HG03342 (cell line): Measurements from ENCODE around the gene ACER3.
"Not testable (repeated sequence)": the region's sequence is repeated elsewhere in the genome, so short reads cannot be mapped to it uniquely, and the experiment has no call there.

ENCODE experiments used
- ATAC-seq: cut with Tn5 transposase; IDR thresholded peaks from one replicate; pipeline ENCODE4 v1.9.1; 2021; ENCODE audit warnings: mild to moderate bottlenecking, moderate library complexity; ENCODE audit not compliant: unreplicated experiment

The ACER3 gene

DNA sequence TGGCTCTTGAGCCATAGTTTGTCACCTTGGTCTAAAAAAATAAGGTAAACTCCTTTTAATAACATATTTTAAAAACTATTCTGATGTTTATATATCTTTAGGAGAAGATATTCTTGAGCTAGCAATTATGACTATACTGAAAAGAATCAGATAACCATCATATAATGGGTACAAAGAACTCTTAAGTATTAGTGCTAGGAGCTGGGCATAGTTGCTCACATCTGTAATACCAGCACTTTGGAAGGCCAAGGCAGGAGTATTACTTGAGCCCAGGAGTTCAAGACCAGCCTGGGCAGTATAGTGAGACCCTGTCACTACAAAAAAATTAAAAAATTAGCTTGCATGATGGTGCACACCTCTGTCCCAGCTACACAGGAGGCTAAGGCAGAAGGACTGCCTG is 119.5 kb downstream of the ACER3 start:
- no peak for ATAC-seq

DNA sequence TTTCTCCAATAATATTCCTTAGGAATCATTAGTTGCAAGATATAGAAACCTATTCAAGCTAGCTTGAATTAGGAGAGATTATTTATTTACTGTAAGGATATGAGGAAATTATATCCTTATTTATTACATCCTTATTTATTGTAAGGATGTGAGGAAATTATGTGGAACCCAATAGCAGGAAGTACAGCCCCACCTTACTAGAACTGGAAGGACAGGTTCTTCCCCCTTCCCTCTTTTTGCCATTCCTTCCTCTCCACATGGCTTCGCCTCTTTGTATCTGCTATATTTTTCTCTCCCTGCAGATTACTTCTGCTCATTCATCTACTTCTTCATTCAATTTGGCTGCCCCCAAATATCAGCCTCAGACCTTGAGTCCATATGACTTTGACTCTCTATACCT is 124.0 kb downstream of the ACER3 start:
- no peak for ATAC-seq

DNA sequence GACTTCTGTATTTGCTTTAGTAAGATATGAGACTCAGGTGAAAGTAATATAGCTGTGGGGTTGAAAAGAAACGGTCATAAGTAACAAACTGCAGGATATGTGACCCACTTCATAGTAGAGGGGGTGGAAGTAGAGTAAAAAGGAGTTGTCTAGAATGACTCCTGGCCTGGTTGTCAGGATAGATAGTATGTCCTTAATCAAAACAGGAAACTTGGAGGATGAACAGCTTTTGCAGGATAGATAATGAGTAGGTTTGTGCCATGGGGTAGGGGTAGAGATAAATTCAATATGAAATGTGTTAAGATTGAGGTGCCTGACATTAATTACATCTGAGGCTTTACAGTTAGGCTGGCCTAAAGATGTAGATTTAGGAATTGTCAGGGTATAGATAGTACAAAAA is 126.5 kb downstream of the ACER3 start:
- no peak for ATAC-seq

DNA sequence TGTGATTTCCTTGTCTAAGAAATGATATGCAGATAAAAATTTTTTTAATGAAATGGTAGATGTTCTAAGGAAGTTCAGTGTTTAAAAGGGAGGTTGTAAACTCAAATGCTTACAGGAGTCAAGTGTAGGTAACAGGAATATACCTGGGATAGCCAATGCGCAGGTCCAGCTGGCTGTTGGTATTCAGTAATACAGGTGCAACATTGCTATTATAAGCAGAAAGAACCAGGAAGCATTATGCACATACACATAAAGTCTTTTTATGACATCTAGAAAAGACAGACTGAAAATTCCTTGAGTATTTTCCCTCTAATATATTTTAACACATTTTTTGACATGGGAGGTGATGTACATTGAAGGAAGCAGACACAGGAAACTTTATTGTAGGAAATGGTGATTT is 129.9 kb downstream of the ACER3 start:
- no peak for ATAC-seq

DNA sequence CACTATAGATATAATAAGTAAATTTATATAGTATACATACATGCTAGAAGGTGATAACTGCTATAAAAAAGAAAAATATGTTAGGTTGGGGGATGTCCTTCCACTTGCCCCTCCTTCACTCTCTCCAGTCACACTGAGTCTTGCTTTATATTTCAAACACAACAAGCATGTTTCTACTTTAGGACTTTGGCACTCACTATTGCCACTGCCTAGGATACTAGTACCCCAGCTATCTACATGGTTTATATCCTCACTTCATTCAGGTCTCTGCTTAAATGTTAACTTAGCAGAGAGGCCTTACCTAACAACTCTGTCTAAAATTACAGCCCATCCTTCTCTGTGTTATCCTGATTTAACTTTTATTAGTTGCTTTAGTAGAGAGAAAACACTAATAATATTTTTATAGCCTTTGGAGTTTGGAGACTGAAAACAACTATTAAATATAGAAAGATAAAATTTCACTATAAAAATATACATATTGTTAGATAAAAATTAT is 134.4 kb downstream of the ACER3 start:
- no peak for ATAC-seq

DNA sequence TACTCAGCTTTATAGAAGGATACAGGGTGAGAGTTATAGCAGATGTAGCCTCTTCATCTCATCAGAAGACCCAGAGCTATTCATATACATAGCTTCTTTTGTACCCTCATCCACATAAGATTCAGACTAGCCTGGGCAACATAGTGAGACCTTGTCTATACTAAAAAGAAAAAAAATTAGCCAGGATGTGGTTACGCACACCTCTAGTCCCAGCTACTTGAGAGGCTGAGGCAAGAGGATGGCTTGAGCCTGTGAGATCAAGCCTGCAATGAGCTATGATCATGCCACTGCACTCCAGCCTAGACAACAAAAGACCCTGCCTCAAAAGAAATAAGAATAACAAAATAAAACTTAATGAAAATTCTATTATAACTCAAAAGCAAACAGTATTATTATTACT is 136.8 kb downstream of the ACER3 start:
- ATAC-seq = no peak

DNA sequence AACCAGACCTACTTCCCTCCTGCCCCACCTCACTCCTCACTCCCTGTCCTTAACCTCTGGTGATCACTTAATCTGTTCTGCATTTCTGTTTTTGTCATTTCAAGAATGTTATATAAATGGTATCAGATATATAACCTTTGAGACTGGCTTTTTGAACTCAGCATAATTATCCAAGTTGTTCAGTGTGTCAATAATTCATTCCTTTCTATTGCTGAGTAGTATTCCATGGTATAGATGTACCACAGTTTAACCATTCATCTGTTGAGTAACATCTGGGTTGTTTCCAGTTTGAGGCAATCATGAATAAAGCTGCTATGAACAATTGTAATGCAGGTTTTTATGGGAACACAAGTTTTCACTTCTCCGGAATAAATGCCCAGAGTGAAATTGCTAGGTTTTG is 138.9 kb downstream of the ACER3 start:
- ATAC-seq = no peak

DNA sequence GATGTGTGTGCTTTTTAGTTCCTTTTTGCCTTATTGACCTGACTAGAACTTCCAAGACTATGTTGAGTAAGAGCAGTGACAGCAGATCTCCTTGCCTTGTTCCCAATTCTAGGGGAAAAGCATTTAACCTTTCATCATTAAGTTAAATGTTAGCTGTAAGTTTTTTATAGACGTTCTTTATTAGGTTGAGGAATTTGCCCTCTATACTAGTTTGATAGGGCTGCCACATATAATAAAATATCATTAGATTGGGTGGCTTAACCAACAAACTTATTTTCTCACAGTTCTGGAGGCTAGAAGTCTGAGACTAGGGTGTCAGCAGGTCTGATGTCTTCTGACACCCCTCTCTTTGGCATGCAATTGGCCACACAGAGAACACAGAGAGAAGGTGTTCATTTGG is 140.9 kb downstream of the ACER3 start:
- ATAC-seq = no peak

DNA sequence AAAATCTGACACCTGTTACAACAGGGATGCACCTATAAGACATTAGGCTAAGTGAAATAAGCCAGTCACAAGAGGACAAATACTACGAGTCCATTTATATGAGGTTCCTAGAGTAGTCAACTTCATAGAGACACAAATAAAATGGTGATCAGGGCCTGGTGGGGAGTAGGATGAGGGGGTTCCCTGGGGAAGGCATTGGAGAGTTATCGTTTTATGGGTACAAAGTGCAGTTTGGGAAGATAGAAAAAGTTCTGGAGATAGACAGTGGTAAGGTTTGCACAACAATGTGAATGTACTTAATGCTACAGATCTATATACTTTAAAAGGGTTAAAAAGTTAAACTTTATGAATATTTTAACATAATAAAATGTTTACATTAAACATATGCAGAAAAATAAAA is 142.1 kb downstream of the ACER3 start:
- ATAC-seq = no peak

DNA sequence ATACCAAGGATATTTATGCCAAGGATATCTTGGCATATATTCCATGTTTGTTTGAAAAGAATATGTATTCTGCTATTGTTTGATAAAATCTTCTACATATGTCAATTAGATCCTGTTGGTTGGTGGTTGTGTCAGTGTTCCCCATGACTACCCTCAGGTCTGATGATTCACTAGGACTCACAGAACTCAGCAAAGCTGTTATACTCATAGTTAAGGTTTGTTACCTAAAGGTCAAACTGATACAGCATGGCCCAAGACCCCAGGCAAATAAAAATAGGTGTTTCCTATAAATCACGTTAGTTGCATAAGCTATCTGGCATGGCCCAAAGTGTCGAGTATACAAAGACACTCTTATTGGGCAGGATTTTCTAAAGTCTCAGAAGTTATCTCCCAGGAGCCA is 143.2 kb downstream of the ACER3 start:
- ATAC-seq = no peak

DNA sequence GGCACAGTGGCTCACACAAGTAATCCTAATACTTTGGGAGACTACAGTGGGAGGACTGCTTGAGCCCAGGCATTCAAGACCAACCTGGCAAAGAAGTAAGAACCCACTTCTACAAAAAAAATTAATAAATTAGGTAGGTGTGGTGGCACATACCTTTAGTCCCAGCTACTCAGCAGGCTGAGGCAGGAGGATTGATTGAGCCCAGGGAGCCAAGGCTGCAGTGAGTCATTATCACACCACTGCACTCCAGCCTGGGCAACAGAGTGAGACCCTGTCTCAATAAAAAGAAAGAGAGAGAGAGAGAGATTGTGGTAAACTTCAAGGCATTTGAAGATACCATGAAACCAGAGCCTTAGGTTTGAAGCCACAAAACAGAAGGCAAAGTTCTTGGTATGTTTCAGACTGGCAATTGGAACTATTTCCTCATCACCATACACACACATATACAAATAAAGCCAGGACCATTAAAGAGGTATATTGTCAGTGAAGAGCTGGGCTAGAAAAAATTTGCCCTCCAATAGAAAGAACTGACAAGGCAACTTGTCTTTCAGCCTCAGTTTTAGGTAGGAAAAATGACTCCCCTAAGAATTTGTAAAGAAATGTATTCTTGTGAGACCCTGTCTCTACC is 148.9 kb downstream of the ACER3 start:
- no peak for ATAC-seq

DNA sequence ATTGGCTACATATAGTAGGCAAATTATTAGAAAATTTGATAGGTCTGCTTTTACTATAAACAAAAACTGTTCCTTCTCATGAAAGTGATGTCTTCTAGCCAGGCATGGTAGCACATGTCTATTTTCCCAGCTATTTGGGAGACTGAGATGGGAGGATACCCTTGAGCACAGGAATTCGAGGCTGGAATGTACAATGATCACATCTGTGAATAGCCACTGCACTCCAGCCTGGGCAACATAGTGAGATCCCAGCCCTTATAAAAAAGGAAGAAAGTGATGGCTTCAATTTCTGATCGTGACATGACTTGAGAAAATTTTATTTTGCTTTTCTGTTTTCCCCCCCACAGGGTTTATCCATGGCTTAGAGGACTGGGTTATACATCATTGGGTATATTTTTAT is 154.0 kb downstream of the ACER3 start:
- no peak for ATAC-seq

DNA sequence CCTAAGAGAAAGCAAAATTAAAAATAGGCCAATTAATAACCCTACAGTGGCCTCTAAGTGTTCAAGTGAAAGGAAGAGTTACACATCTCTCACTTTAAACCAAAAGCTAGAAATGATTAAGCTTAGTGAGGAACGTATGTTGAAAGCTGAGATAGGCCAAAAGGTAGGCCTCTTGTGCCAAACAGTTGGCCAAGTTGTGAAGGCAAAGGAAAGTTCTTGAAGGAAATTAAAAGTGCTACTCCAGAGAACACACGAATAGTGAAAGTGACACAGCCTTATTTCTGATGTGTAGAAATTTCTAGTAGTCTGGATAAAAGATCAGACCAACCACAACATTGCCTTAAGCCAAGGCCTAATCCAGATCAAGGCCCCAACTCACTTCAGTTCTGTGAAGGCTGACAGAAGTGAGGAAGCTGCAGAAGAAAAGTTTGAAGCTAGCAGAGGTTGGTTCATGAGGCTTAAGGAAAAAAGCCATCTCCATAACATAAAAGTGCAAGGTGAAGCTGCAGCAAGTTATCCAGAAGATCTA is 157.7 kb downstream of the ACER3 start:
- ATAC-seq = not testable (repeated sequence)

DNA sequence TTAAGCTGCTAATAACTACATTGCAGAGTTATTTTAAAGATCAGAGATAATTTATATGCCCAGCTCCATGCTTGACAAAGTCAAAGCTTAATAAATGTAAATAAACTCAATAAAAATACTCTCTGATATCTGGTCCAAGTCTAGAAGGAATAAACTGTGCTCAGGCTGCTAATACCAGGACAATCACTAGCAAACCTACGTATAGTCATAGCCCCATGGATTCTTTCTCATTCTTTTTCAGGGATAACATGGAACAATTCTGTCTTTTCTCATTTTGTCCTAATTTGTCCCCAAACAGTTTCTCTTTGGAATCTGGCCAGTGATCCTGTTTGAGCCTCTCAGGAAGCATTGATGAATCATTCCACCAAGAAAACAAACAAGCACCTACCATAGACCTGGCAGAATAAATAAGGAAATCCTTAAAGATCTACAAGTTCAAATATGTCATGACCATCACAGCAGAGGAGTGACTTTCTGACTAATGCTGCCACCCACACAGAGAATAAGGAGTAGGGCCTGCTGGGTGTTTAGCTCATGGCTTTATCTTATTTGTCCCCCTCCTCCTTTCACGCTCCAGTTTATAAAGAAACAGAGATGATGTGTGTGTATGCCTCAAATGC is 159.4 kb downstream of the ACER3 start:
- ATAC-seq = no peak

DNA sequence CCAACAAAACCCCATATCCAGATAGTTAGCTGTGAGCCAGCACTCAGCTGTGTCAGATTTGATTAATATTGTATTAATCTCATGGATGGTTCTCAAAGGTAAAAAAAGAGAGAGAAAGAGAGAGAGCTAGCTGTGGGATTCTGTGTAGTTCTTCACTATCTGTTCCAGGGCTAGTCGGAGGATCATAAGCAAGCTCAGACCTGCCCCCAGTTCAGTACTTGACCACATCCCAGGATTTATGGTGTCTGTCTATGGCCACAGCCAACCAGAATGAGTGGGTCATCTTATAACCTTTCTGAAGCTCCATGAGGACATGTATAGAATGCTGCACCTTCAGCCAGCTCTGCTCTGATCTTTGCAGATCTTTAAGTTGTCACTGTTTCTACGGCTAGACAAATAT is 160.0 kb downstream of the ACER3 start:
- ATAC-seq = no peak

DNA sequence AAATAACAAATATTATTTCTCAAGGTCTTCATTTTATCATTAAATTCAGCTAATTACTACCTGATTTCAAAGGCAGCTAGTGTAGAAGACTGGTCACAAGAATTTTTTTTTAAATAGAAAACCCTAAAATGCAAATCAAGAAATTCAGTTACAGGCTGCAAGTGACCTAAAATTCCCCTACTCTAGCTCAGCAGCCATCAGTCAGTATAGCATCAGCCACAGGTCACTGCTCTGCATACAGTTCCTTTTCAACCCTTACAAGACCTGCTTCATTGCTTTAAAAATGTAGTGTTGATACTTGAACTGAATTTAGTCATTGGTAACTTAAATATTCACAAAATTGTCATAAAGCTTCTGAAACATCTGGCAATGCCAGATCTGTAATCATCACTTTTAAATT is 164.0 kb downstream of the ACER3 start:
- ATAC-seq = no peak

DNA sequence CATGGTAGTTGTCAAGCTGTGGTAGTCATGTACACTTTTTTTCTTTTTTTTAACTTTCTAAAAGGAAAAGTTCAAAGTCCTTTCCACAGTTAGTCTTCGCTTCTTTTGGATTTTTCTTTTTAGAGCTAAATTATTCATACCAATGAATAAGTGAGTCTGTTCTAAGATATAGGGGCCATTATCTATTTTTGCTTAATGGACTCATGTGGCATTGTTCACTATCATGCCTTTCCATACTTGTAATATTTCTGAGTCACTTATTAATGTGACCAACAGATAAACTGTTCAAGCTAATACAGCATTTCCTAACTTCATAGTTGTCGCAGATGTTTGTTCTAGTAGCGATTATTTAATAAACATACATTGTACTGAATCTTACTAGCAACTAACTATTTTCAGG is 165.5 kb downstream of the ACER3 start:
- no peak for ATAC-seq

DNA sequence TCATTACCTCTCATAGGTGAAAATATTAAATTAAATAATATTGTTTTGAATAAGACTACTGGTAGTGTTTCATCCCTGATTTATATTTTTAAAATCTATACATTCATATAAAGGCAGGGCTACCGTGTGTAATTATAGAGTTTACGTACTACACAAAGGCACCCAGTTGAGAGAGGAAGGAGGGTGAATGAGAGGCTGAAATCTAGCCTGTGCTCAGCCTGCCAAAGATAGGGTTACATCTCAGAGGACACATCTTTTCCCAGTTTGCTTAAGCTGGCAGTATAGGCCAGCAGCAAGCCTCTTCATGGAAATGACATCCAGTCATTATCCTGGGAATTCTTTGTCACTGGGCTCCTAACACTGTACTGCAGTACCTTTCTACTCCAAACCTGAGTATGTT is 166.0 kb downstream of the ACER3 start:
- ATAC-seq = no peak

DNA sequence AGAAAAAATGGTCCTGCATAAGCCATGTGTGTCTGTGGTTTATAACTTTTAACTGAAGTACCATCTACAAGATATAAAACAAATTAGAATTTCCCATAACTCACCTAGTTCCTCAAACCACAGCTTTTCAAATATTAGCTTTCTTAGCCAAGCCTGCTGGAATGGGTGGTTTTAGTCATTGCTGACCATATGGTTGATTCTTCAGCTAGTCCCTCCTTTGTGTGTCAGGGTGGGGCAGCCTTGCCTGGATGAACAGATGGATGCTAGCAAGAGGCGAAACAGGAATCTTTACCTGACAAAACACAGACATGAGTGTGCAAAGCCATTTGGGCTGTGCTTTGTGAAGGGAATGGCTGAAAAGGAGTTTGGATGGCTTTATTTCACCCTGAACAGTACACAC is 166.6 kb downstream of the ACER3 start:
- no peak for ATAC-seq

DNA sequence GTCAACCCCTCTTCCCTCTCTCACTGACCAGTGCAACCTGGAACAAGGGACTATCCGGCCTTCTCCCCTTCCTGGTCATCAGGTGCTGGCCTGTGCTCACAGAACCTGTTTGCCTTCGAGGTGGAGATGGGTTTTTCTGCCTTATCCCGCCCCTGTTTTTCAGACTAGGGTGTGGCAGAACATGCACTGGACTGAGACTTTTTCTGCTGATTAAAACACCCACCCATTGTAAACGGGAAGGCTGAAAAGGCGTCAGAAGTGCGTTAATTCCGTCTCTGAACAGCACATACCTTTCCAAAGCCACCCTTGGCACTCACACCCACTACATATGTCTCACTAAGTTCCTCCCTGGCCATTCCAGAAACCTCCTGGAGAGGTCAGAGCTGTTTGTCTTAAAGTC is 169.1 kb downstream of the ACER3 start:
- ATAC-seq = no peak

DNA sequence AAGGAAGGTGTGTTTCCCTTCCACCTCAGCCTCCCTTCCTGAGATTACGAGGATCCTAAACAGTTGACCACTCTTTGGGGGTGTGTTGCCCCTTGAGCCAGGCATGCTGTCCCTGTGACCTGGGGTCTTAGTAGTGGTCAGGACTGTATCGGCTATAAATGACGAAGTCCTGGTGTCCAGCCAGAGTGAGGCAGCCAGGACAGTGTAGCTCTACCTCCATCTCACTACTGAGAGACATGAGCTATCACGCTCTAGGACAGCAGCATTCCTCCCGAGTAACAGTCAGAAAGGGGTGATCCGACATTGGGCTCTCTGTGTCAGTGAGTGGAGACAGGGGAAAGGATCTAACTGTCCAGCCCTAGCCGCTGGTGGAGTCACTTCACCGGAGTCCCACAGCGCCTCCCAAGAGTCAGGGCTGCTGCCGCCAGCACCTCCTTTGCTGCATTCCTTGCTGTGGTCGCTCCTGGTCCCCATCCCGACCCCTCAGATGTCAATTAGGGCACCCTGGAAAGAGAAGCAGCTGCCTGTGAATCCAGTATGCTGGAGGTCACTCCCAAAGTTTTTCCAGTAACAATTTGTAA is 170.2 kb downstream of the ACER3 start:
- ATAC-seq = no peak

DNA sequence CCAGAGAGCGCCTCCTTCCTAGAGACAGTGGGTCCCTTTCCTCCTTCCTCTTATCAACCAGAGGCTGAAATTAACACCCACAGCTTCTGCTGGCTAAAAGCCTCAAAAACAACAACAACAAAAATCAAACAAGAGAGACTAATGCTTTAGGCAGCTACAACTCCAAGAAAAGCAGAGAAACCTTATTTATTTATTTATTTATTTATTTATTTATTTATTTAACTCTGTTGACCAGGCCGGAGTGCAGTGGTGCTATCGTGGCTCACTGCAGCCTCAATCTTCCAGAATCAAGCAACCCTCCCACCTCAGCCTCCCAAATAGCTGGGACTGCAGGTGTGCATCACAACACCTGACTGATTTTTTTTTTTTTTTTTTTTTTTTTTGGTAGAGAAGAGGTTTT is 170.9 kb downstream of the ACER3 start:
- ATAC-seq = no peak
